H9 (cell line): ENCODE measurements around the gene AIG1. TPM values are rescaled to one million over a fixed set of nuclear protein-coding genes. Genes with fewer than 3 reads are reported as not detected.

ENCODE experiments used
- DNase-seq: peaks from one replicate; pipeline ENCODE4 v3.0.0-alpha.2; 2017
- H2AFZ ChIP-seq: one replicate; pipeline ENCODE4 v1.6.1; 2013; ENCODE audit warnings: mild to moderate bottlenecking, low read length, control low read depth, moderate library complexity
- H2AK5ac ChIP-seq: 2 replicates; pipeline ENCODE4 v1.6.1; 2013; ENCODE audit warnings: low read length, control low read depth, mixed read lengths; ENCODE audit not compliant: insufficient read length
- H2BK120ac ChIP-seq: one replicate; pipeline ENCODE4 v1.6.1; 2013; ENCODE audit warnings: low read depth, mild to moderate bottlenecking, low read length, control low read depth, inconsistent platforms; ENCODE audit not compliant: poor library complexity, severe bottlenecking
- H2BK12ac ChIP-seq: 2 replicates; pipeline ENCODE4 v1.6.1; 2013; ENCODE audit warnings: low read length, control low read depth, mixed read lengths, low read depth; ENCODE audit not compliant: insufficient read length
- H2BK15ac ChIP-seq: 2 replicates; pipeline ENCODE4 v1.6.1; 2013; ENCODE audit warnings: low read depth, low read length, control low read depth
- H2BK20ac ChIP-seq: one replicate; pipeline ENCODE4 v1.6.1; 2013; ENCODE audit warnings: low read depth, mild to moderate bottlenecking, low read length, control low read depth, inconsistent platforms; ENCODE audit not compliant: poor library complexity, severe bottlenecking
- H2BK5ac ChIP-seq: 2 replicates; pipeline ENCODE4 v1.6.1; 2013; ENCODE audit warnings: low read length, control low read depth, mixed read lengths; ENCODE audit not compliant: insufficient read length
- H3K14ac ChIP-seq: 2 replicates; pipeline ENCODE4 v1.6.1; 2013; ENCODE audit warnings: low read length, control low read depth; ENCODE audit not compliant: insufficient read depth
- H3K18ac ChIP-seq: 2 replicates; pipeline ENCODE4 v1.6.1; 2013; ENCODE audit warnings: low read depth, mild to moderate bottlenecking, mixed read lengths, low read length, control low read depth; ENCODE audit not compliant: insufficient read length
- H3K23ac ChIP-seq: 2 replicates; pipeline ENCODE4 v1.6.1; 2013; ENCODE audit warnings: low read length, control low read depth, mixed read lengths, low read depth; ENCODE audit not compliant: insufficient read length
- H3K23me2 ChIP-seq: 2 replicates; pipeline ENCODE4 v1.6.1; 2013; ENCODE audit warnings: low read depth, mild to moderate bottlenecking, mixed read lengths, low read length, control low read depth; ENCODE audit not compliant: insufficient read length, poor library complexity, severe bottlenecking
- H3K27ac ChIP-seq: 2 replicates; pipeline ENCODE4 v1.5.1; 2013; ENCODE audit warnings: low read length, control low read depth, mixed read lengths, low read depth; ENCODE audit not compliant: insufficient read length
- H3K27me3 ChIP-seq: 2 replicates; pipeline ENCODE4 v1.6.1; 2013; ENCODE audit warnings: low read length, control low read depth, inconsistent platforms; ENCODE audit not compliant: insufficient read depth
- H3K4ac ChIP-seq: 2 replicates; pipeline ENCODE4 v1.6.1; 2013; ENCODE audit warnings: low read depth, mild to moderate bottlenecking, control low read depth, inconsistent platforms, low read length, moderate library complexity
- H3K4me1 ChIP-seq: 2 replicates; pipeline ENCODE4 v1.6.1; 2013; ENCODE audit warnings: low read length, control low read depth, inconsistent platforms; ENCODE audit not compliant: insufficient read depth
- H3K4me2 ChIP-seq: 2 replicates; pipeline ENCODE4 v1.6.1; 2013; ENCODE audit warnings: low read length, control low read depth, mixed read lengths; ENCODE audit not compliant: insufficient read length, insufficient read depth
- H3K56ac ChIP-seq: 2 replicates; pipeline ENCODE4 v1.6.1; 2013; ENCODE audit warnings: low read depth, mild to moderate bottlenecking, mixed read lengths, low read length, control low read depth; ENCODE audit not compliant: insufficient read length
- H3K79me1 ChIP-seq: 2 replicates; pipeline ENCODE4 v1.6.1; 2013; ENCODE audit warnings: low read depth, mild to moderate bottlenecking, moderate library complexity, low read length, control low read depth, inconsistent platforms; ENCODE audit not compliant: insufficient read depth, poor library complexity, severe bottlenecking
- H3K79me2 ChIP-seq: 2 replicates; pipeline ENCODE4 v1.6.1; 2013; ENCODE audit warnings: low read length, control low read depth, inconsistent platforms; ENCODE audit not compliant: insufficient read depth
- H3K9ac ChIP-seq: 2 replicates; pipeline ENCODE4 v1.6.1; 2013; ENCODE audit warnings: low read length, control low read depth, mixed read lengths; ENCODE audit not compliant: insufficient read length; ENCODE audit errors: extremely low read depth
- H3K9me3 ChIP-seq: one replicate; pipeline ENCODE4 v1.6.1; 2013; ENCODE audit warnings: low read depth, low read length, inconsistent platforms; ENCODE audit not compliant: control insufficient read depth
- H3T11ph ChIP-seq: one replicate; pipeline ENCODE4 v1.6.1; 2013; ENCODE audit warnings: mild to moderate bottlenecking, low read length, control low read depth, inconsistent platforms
- H4K20me1 ChIP-seq: one replicate; pipeline ENCODE4 v1.6.1; 2013; ENCODE audit not compliant: control insufficient read depth, insufficient read length, insufficient read depth
- H4K5ac ChIP-seq: 2 replicates; pipeline ENCODE4 v1.6.1; 2013; ENCODE audit warnings: low read depth, mild to moderate bottlenecking, mixed read lengths, low read length, control low read depth; ENCODE audit not compliant: insufficient read length
- H4K8ac ChIP-seq: replicated peaks from 2 replicates; pipeline ENCODE4 v1.6.1; 2013; ENCODE audit warnings: low read length, control low read depth, mixed read lengths, low read depth; ENCODE audit not compliant: insufficient read length
- H4K91ac ChIP-seq: 2 replicates; pipeline ENCODE4 v1.6.1; 2013; ENCODE audit warnings: low read depth, mild to moderate bottlenecking, moderate library complexity, mixed read lengths, low read length, control low read depth; ENCODE audit not compliant: insufficient read length
- H3K27ac Mint-ChIP-seq, 3 experiments: 2 replicates in 2 of 3; 3 replicates in 1 of 3; pipeline ENCODE4 v1.8.0; 2020 to 2021; ENCODE audit warnings: mixed read lengths in 3 of 3, mild to moderate bottlenecking in 1 of 3, moderate library complexity in 1 of 3
- H3K27me3 Mint-ChIP-seq: 2 replicates; pipeline ENCODE4 v1.8.0; 2021; ENCODE audit warnings: low read depth, mild to moderate bottlenecking, moderate library complexity, mixed read lengths
- H3K36me3 Mint-ChIP-seq, 3 experiments: 2 replicates in 2 of 3; 3 replicates in 1 of 3; pipeline ENCODE4 v1.8.0; 2020 to 2021; ENCODE audit warnings: low read depth in 3 of 3, mixed read lengths in 3 of 3; ENCODE audit not compliant: insufficient read depth in 1 of 3
- H3K4me1 Mint-ChIP-seq, 2 experiments: 2 replicates each; pipeline ENCODE4 v1.8.0; 2020; ENCODE audit warnings: mixed read lengths in 2 of 2
- H3K4me3 Mint-ChIP-seq, 2 experiments: 2 replicates in 1 of 2; 3 replicates in 1 of 2; pipeline ENCODE4 v1.8.0; 2020 to 2021; ENCODE audit warnings: mild to moderate bottlenecking in 2 of 2, mixed read lengths in 2 of 2, moderate library complexity in 1 of 2
- H3K9me3 Mint-ChIP-seq, 2 experiments: 2 replicates in 1 of 2; 3 replicates in 1 of 2; pipeline ENCODE4 v1.8.0; 2020; ENCODE audit warnings: mild to moderate bottlenecking in 2 of 2, mixed read lengths in 2 of 2, moderate library complexity in 1 of 2
- WGBS: extraction: QIAGEN DNeasy Blood & Tissue Kit; methylation state at CpG from one replicate; pipeline ENCODE4 v1.1.7; 2013; ENCODE audit warnings: missing lambda C conversion rate, low lambda C conversion rate, mixed read lengths; ENCODE audit not compliant: insufficient read length; ENCODE audit errors: extremely low coverage; 5-methylcytosine and 5-hydroxymethylcytosine counted together
- total RNA-seq: library from RNA; stranded (reverse); gene quantifications from 2 replicates; pipeline ENCODE4 v1.2.1, GENCODE V29; 2021
- TF ChIP-seq, protein P1 (sequence below): fragments of 200-600 bp; sonication (generic); conservative IDR thresholded peaks from 3 replicates; pipeline ENCODE4 v1.8.0; 2021; ENCODE audit warnings: antibody characterized with exemption, mild to moderate bottlenecking

Gene AIG1
- total RNA-seq, 1 experiment from 2014 or later, result 44.6 TPM

DNA sequence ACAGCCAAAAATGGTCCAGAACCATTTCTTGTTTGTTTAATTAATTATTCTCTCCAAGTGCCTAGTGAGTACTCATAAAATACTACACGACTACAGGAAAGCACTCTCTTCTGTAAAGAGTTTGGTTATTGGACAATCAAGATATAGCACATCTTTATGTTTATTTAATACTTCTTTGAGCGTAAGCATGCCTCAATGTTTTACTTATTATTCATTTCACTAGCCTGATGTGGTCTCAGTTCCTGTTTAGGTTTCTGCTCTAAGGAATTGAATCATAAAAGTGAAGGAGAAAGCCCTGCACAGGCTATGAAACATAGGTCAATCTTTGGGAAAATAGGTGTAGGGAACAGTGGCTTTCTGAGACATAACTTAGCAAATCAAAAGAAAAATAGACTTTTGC is 45.9 kb upstream of the AIG1 start:
- H3T11ph ChIP-seq, result no peak overlapping the region
- H2BK20ac ChIP-seq, result no peak overlapping the region
- no peak overlapping the region for H4K91ac ChIP-seq
- H2BK120ac ChIP-seq, result no peak overlapping the region
- TF ChIP-seq, protein P1, sequence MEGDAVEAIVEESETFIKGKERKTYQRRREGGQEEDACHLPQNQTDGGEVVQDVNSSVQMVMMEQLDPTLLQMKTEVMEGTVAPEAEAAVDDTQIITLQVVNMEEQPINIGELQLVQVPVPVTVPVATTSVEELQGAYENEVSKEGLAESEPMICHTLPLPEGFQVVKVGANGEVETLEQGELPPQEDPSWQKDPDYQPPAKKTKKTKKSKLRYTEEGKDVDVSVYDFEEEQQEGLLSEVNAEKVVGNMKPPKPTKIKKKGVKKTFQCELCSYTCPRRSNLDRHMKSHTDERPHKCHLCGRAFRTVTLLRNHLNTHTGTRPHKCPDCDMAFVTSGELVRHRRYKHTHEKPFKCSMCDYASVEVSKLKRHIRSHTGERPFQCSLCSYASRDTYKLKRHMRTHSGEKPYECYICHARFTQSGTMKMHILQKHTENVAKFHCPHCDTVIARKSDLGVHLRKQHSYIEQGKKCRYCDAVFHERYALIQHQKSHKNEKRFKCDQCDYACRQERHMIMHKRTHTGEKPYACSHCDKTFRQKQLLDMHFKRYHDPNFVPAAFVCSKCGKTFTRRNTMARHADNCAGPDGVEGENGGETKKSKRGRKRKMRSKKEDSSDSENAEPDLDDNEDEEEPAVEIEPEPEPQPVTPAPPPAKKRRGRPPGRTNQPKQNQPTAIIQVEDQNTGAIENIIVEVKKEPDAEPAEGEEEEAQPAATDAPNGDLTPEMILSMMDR, result no peak
- Mint-ChIP-seq H3K27ac (no peak overlapping the region), H3K4me1 (peaks cover 0 to 4% of the 10 kb centered on the region in 2 experiments; a peak in 1 of 4 replicates), H3K4me3 (no peak overlapping the region), H3K36me3 (no peaks in the 10 kb centered on the region), H3K27me3 (no peaks in the 10 kb centered on the region), H3K9me3 (no peaks in the 10 kb centered on the region)
- H3K79me2 ChIP-seq, result no peaks in the 10 kb centered on the region
- no peak overlapping the region for H3K27ac ChIP-seq
- H3K4me2 ChIP-seq, result no peak overlapping the region
- H2BK15ac ChIP-seq, result no peak overlapping the region
- no peaks in the 10 kb centered on the region for H3K23me2 ChIP-seq
- no peak overlapping the region for H3K56ac ChIP-seq
- H3K27me3 ChIP-seq, result no peaks in the 10 kb centered on the region
- H3K4me1 ChIP-seq, result no peaks in the 10 kb centered on the region
- H4K20me1 ChIP-seq, result no peaks in the 10 kb centered on the region
- H3K18ac ChIP-seq, result no peak overlapping the region
- H2BK12ac ChIP-seq, result no peak overlapping the region
- WGBS, result no CpG with 5 or more reads among the region's 2 CpGs
- H2AK5ac ChIP-seq, result no peak overlapping the region
- no peak overlapping the region for H3K9ac ChIP-seq
- H4K8ac ChIP-seq, result no peak overlapping the region
- no peak overlapping the region for H2BK5ac ChIP-seq
- no peak for DNase-seq
- H3K4ac ChIP-seq, result no peak overlapping the region
- no peaks in the 10 kb centered on the region for H3K79me1 ChIP-seq
- H3K9me3 ChIP-seq, result no peaks in the 10 kb centered on the region
- H2AFZ ChIP-seq, result no peak overlapping the region
- no peak overlapping the region for H3K23ac ChIP-seq
- H4K5ac ChIP-seq, result no peak overlapping the region
- no peak overlapping the region for H3K14ac ChIP-seq
